ENCODE measurements around the gene VTA1. TPM values are rescaled to one million over a fixed set of nuclear protein-coding genes. Genes with fewer than 3 reads are reported as not detected.
"Not testable (repeated sequence)": the region's sequence is repeated elsewhere in the genome, so short reads cannot be mapped to it uniquely, and the experiment has no call there.

VTA1 gene
- total RNA-seq (2014; rRNA removed; shearing (Covaris generic)) = 66.1 and 83.5 TPM in 2 replicates
- polyA plus RNA-seq (2015; cell fraction: cytosol; rRNA removed) = 102 and 114 TPM in 2 replicates
- 95.3 and 121 TPM in 2 replicates for polyA plus RNA-seq (2015; cell fraction: nucleus; rRNA removed)

- DNase-seq (ENCODE audit: low read depth) = peak; percentile 97
These were observed at the start of gene VTA1, which contains the start of gene NMBR for GRCh38 chr6:142146828-142147662. Gene VTA1, plus strand, starts transcription at chr6:142147263. Its CDS starts 25 bp downstream, at chr6:142147288. Gene NMBR, minus strand, starts transcription at chr6:142147122. Its CDS starts 58,464 bp downstream, at chr6:142088658.

DNA sequence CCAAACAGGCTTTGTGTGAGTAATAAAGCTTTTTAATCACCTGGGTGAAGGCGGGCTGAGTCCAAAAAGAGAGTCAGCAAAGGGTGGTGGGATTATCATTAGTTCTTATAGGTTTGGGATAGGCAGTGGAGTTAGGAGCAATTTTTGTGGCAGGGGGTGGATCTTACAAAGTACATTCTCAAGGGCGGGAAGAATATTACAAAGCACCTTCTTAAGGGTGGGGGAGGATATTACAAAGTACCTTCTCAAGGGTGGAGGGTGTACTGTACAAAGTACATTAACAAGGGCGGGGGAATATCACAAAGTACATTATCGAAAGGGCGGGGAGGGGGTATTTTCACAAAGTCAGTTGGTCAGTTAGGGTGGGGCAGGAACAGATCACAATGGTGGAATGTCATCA is 42.2 kb upstream of the VTA1 start:
- not testable (repeated sequence) for DNase-seq (ENCODE audit: low read depth)

DNA sequence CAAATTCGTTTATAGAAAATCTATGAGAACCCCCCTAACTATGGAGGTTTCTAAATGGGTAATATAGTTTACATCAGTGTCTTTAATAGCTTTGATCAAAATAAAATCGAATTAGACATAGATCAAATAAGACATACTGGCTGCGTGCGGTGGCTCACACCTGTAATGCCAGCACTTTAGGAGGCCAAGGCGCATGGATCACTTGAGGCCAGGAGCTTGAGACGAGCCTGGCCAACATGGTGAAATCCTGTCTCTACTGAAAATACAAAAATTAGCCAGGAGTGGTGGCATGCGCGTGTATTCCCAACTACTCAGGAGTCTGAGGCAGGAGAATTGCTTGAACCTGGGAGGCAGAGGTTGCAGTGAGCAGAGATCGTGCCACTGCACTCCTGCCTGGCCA is 36.2 kb upstream of the VTA1 start:
- DNase-seq (ENCODE audit: low read depth) = not testable (repeated sequence)

DNA sequence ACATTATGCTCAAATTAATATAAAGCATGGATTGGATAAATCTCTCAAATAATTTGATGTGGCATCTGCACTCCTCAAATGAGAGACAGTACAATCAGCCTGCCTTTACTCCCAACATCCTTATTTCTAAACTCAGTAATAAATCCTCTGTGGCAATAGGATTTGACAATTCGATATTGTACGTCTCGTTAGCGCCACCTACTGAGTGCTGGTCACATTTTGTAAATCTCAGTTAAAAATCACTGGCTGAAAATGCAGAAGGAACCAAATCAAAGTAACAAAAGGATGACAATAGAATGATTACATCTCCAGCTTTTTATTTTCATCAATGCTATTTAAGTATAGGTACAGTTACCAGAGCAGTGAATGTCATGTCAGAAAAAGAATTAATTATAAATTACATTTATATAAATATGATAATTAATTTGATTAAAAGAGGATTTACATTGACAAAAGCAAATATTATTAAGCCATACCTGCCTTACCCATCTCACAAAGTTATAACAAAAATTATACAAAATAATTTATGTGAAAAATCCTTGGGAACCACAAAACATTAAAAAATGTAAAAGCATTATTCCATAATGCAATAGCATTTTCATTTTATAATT is 34.5 kb upstream of the VTA1 start:
- DNase-seq (ENCODE audit: low read depth) = peak; percentile 59

DNA sequence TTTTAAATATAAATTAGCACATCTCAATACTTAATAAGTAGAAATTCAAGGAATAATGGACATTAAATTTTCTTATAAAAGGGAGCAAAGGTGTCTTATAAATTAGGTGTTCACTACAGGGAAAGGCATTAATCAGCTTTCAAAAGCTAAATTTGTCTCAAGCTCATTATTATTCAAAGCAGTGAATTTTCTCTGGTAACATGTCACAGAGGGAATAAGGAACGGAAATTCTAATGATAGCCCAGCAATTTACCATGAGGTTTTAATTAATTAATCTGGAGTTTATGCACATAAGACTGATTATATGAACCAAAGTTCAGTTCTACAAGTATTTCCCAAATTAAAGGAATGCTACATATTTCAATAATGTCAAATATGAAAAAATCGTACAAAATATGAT is 29.7 kb upstream of the VTA1 start:
- DNase-seq (ENCODE audit: low read depth) = no peak

- no peak for DNase-seq (ENCODE audit: low read depth)
These were observed 28.7 kb upstream of the VTA1 start for GRCh38 chr6:142118328-142118727.

GRCh38 chr6:142118925-142119324 is 28.1 kb upstream of the VTA1 start:
- DNase-seq (ENCODE audit: low read depth) = peak; percentile 41

GRCh38 chr6:142121342-142121741 is 25.7 kb upstream of the VTA1 start:
- DNase-seq (ENCODE audit: low read depth) = no peak

- no peak for DNase-seq (ENCODE audit: low read depth)
These were observed 16.2 kb upstream of the VTA1 start for GRCh38 chr6:142130814-142131213.

GRCh38 chr6:142132625-142133024 is 14.4 kb upstream of the VTA1 start, which contains the start of gene GJE1:
Gene GJE1, plus strand, starts transcription at chr6:142132925. Its CDS starts 234 bp downstream, at chr6:142133159.
- no peak for DNase-seq (ENCODE audit: low read depth)

GRCh38 chr6:142138876-142139275 is 8.2 kb upstream of the VTA1 start:
- DNase-seq (ENCODE audit: low read depth) = no peak

GRCh38 chr6:142141531-142141930 is 5.5 kb upstream of the VTA1 start:
- DNase-seq (ENCODE audit: low read depth) = not testable (repeated sequence)

DNA sequence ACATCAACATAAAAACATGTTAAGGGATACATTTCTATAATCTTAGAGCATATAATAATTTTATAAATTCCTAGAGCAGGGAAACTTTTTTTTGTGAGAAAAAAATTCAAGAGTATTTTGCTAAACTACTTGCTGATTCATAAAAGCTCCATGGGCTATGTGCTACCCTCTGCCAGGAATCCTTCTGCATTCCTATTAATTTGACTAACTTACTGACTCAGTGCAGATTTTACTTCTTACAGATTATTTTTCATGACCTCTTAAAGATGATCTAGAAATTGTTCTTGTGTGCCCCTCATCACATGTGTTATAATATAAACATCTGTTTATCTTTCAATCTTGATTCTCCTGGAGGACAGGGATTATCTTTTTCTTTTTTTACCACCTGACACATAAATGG is 5.7 kb downstream of the VTA1 start:
- DNase-seq (ENCODE audit: low read depth) = no peak

DNA sequence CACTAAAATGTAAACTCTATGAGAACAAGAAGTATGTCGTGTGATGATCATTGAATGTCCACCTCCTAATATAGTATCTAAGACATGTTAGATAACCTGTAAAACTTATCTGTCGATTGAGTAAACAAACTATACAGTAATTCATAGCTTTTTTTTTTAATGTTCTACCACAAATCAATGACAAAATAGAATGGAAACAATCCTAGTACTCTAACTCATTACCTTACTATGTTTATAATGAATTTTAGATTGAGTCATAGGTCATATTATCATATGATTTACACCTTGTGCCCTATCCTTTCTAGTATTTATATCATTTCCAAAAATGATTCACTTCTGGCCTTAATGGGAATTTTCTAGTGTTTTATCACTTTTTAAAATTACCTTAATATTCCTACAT is 6.1 kb downstream of the VTA1 start:
- no peak for DNase-seq (ENCODE audit: low read depth)

- no peak for DNase-seq (ENCODE audit: low read depth)
These were observed 7.3 kb downstream of the VTA1 start for GRCh38 chr6:142154336-142154735.

DNA sequence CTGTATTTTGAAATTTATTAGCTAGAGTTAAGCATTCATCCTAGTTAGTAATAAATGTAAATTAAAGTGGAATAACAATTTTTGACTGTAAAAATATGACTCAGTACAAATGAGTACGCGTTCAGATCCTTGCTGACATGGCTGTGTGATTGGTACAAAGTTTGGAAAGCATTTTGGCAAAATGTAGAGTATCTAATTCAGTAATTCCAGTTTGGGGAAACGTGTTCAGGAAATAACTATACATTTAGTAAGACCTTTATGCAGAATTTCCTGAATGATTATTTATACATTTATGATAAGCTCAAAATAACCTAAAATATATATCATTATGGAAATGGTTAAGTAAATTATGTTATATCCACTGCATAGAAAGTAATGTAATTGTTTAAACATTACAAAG is 8.0 kb downstream of the VTA1 start:
- DNase-seq (ENCODE audit: low read depth) = no peak

- no peak for DNase-seq (ENCODE audit: low read depth)
These were observed 9.1 kb downstream of the VTA1 start for GRCh38 chr6:142155895-142156757.

GRCh38 chr6:142156758-142157068 is 9.7 kb downstream of the VTA1 start:
- DNase-seq (ENCODE audit: low read depth) = not testable (repeated sequence)

DNA sequence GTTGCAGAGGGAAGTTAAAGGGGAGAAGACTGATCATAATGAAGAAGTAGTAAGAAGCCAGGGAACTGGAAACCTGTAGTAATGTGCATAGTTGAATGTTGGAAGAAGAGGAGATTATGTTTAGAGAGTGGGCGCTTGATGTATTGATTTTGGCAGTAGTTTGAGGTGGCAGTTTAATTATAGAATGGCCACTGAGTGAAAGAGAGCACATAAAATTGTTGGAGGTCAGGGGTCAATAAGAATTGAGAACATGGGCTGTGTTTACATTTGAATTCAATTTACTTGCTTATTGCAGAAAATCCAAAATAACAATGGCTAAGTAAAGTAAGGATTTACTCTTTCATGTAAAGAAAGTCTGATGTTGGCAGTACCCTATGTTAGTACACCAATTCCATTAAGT is 15.7 kb downstream of the VTA1 start:
- no peak for DNase-seq (ENCODE audit: low read depth)

- DNase-seq (ENCODE audit: low read depth) = no peak
These were observed 18.2 kb downstream of the VTA1 start for GRCh38 chr6:142165227-142165626.

GRCh38 chr6:142167071-142167470 is 20.0 kb downstream of the VTA1 start:
- DNase-seq (ENCODE audit: low read depth) = no peak

- DNase-seq (ENCODE audit: low read depth) = no peak
These were observed 20.4 kb downstream of the VTA1 start for GRCh38 chr6:142167486-142167885.
